ENCODE data around the gene CEP170. TPM values are rescaled to one million over a fixed set of nuclear protein-coding genes. Genes with fewer than 3 reads are reported as not detected.

CEP170 gene
- polyA plus RNA-seq, 1 donor from 2014 or later, result 403 TPM

GRCh38 chr1:243227622-243228021 lies 27.5 kb downstream of the CEP170 start:
- Histone ChIP-seq H4K20me1 (ENCODE audit: insufficient read depth) (peaks cover 3% of the 10 kb centered on the region), H3K79me2 (replicated peaks; ENCODE audit: insufficient read depth, low read length) (peaks cover 95% of the 10 kb centered on the region), H3K9ac (ENCODE audit: low read length) (no peak overlapping the region), H3F3A (ENCODE audit: insufficient read depth, low read length, poor library complexity, severe bottlenecking) (no peaks in the 10 kb centered on the region), H3K4me3 (ENCODE audit: low read length) (no peak overlapping the region), H3K27ac (ENCODE audit: low read length) (no peak overlapping the region), H3K9me2 (ENCODE audit: insufficient read depth, low read length) (no peaks in the 10 kb centered on the region), H3K9me3 (ENCODE audit: low read length) (peaks cover 7% of the 10 kb centered on the region), H2AFZ (ENCODE audit: low read depth, low read length) (no peak overlapping the region), H3K27me3 (ENCODE audit: insufficient read depth, low read depth, low read length) (no peaks in the 10 kb centered on the region), H3K36me3 (ENCODE audit: insufficient read depth, low read length) (peaks cover 8% of the 10 kb centered on the region), H3K4me2 (ENCODE audit: low read length) (no peak overlapping the region)
- TF ChIP-seq CTCF (IDR thresholded peaks at IDR 0.05; ENCODE audit: poor library complexity, severe bottlenecking), result no peak
- TF ChIP-seq EP300 (conservative IDR thresholded peaks at IDR 0.05; ENCODE audit: poor library complexity, severe bottlenecking), result no peak
- TF ChIP-seq EZH2 (IDR thresholded peaks at IDR 0.05; ENCODE audit: borderline replicate concordance, insufficient read depth, low read length, poor library complexity, severe bottlenecking), result no peak
- no peak for TF ChIP-seq SMC3 (conservative IDR thresholded peaks at IDR 0.05; ENCODE audit: poor library complexity)
- TF ChIP-seq TAF1 (IDR thresholded peaks at IDR 0.05; ENCODE audit: low read depth), result no peak
- TF ChIP-seq POLR2AphosphoS5 (IDR thresholded peaks at IDR 0.05), result no peak
- no peak for TF ChIP-seq REST (IDR thresholded peaks at IDR 0.05; ENCODE audit: borderline replicate concordance)

- Histone ChIP-seq H4K20me1 (ENCODE audit: insufficient read depth) (peaks cover 14% of the 10 kb centered on the region), H3K4me3 (ENCODE audit: low read length) (no peak overlapping the region), H3K36me3 (ENCODE audit: insufficient read depth, low read length) (peaks cover 14% of the 10 kb centered on the region), H2AFZ (ENCODE audit: low read depth, low read length) (no peak overlapping the region), H3K79me2 (replicated peaks; ENCODE audit: insufficient read depth, low read length) (peaks cover 47% of the 10 kb centered on the region), H3K27ac (ENCODE audit: low read length) (no peak overlapping the region), H3K9me3 (ENCODE audit: low read length) (no peaks in the 10 kb centered on the region), H3K9me2 (ENCODE audit: insufficient read depth, low read length) (no peaks in the 10 kb centered on the region), H3K4me2 (ENCODE audit: low read length) (no peak overlapping the region), H3K9ac (ENCODE audit: low read length) (no peak overlapping the region), H3K27me3 (ENCODE audit: insufficient read depth, low read depth, low read length) (no peaks in the 10 kb centered on the region), H3F3A (ENCODE audit: insufficient read depth, low read length, poor library complexity, severe bottlenecking) (no peaks in the 10 kb centered on the region)
- TF ChIP-seq CTCF (IDR thresholded peaks at IDR 0.05; ENCODE audit: poor library complexity, severe bottlenecking) (no peak), EP300 (conservative IDR thresholded peaks at IDR 0.05; ENCODE audit: poor library complexity, severe bottlenecking) (no peak), REST (IDR thresholded peaks at IDR 0.05; ENCODE audit: borderline replicate concordance) (no peak), MXI1 (conservative IDR thresholded peaks at IDR 0.05; ENCODE audit: poor library complexity, severe bottlenecking) (no peak), EZH2 (IDR thresholded peaks at IDR 0.05; ENCODE audit: borderline replicate concordance, insufficient read depth, low read length, poor library complexity, severe bottlenecking) (no peak)
Observed at GRCh38 chr1:243218059-243218458, 37.0 kb downstream of the CEP170 start.
